ENCODE data around the gene OBP2B.

- TF ChIP-seq CTCF (IDR thresholded peaks at IDR 0.05) (peak in 3 of 4 experiments; percentile 44 to 56 (median 46)), POLR2A (IDR thresholded peaks at IDR 0.05) (no peak), EP300 (IDR thresholded peaks at IDR 0.05) (no peak)
These were observed 24.1 kb downstream of the OBP2B start for GRCh38 chr9:133184971-133185370.

Data from sigmoid colon (tissue), 4 donors.